SK-N-SH (cell line): ENCODE results near the gene DPP10. TPM values are rescaled to one million over a fixed set of nuclear protein-coding genes. Genes with fewer than 3 reads are reported as not detected.

Experiments
- CTCF ChIA-PET: fragments of 300-600, 350-600 bp; formaldehyde crosslinking; extraction: SDS; loops from one replicate; lab custom pipeline; 2021; lab: Yijun Ruan, JAX
- POLR2A ChIA-PET: fragments of 350-600 bp; sonication (Branson Sonifier 250); formaldehyde crosslinking; extraction: SDS; loops from one replicate; lab custom pipeline; 2020; ENCODE audit warnings: antibody characterized with exemption, inconsistent platforms; lab: Yijun Ruan, JAX
- DNase-seq: peaks from one replicate; pipeline ENCODE4 v3.0.0; 2012
- H2AFZ ChIP-seq: fragments of 200-600 bp; sonication (generic); 2 replicates; pipeline ENCODE4 v1.8.1; 2016; ENCODE audit warnings: antibody characterized with exemption, mild to moderate bottlenecking, low read depth
- H3F3A ChIP-seq: fragments of 200-600 bp; sonication (generic); replicated peaks from 2 replicates; pipeline ENCODE3; 2016; ENCODE audit warnings: antibody characterized with exemption, mild to moderate bottlenecking; ENCODE audit not compliant: insufficient read depth
- H3K27ac ChIP-seq, 2 experiments: fragments of 200-500 bp in 1 of 2; fragments of 200-600 bp in 1 of 2; sonication (Bioruptor generic) in 1 of 2; sonication (generic), shearing (Covaris generic) in 1 of 2; 2 replicates each; pipeline versions ENCODE4 v1.5.1 to v1.6.1; 2014 to 2016; ENCODE audit warnings: low read depth in 2 of 2, inconsistent platforms in 1 of 2, low read length in 1 of 2, mild to moderate bottlenecking in 1 of 2, mixed read lengths in 1 of 2
- H3K27me3 ChIP-seq: fragments of 200-600 bp; sonication (generic), shearing (Covaris generic); 2 replicates; pipeline ENCODE4 v1.6.1; 2016; ENCODE audit warnings: mixed run types; ENCODE audit not compliant: insufficient read depth
- H3K36me3 ChIP-seq, 2 experiments: fragments of 200-500 bp in 1 of 2; fragments of 200-600 bp in 1 of 2; sonication (Bioruptor generic) in 1 of 2; sonication (generic) in 1 of 2; replicated peaks in 1 of 2; 2 replicates each; pipeline versions ENCODE3 to v1.5.1; 2014 to 2016; ENCODE audit warnings: low read length in 1 of 2, mild to moderate bottlenecking in 1 of 2; ENCODE audit not compliant: insufficient read depth in 2 of 2, control insufficient read depth in 1 of 2
- H3K4me1 ChIP-seq, 2 experiments: fragments of 200-500 bp in 1 of 2; fragments of 200-600 bp in 1 of 2; sonication (Bioruptor generic) in 1 of 2; sonication (generic), shearing (Covaris generic) in 1 of 2; 2 replicates each; pipeline versions ENCODE4 v1.5.1 to v1.6.1; 2014 to 2016; ENCODE audit warnings: low read depth in 1 of 2, low read length in 1 of 2, mixed run types in 1 of 2; ENCODE audit not compliant: insufficient read depth in 2 of 2, control insufficient read depth in 1 of 2
- H3K4me2 ChIP-seq: fragments of 200-600 bp; sonication (generic), shearing (Covaris generic); 2 replicates; pipeline ENCODE4 v1.6.1; 2017; ENCODE audit warnings: mixed run types
- H3K4me3 ChIP-seq, 2 experiments: fragments of 200-500 bp in 1 of 2; fragments of 200-600 bp in 1 of 2; sonication (Bioruptor generic) in 1 of 2; sonication (generic), shearing (Covaris generic) in 1 of 2; 2 replicates each; pipeline versions ENCODE4 v1.5.1 to v1.8.1; 2014 to 2016; ENCODE audit warnings: low read depth in 2 of 2, inconsistent platforms in 1 of 2, low read length in 1 of 2, mild to moderate bottlenecking in 1 of 2, mixed read lengths in 1 of 2, moderate library complexity in 1 of 2
- H3K79me2 ChIP-seq: fragments of 200-600 bp; sonication (generic); 2 replicates; pipeline ENCODE4 v1.8.1; 2017; ENCODE audit warnings: mild to moderate bottlenecking; ENCODE audit not compliant: insufficient read depth
- H3K9ac ChIP-seq: fragments of 200-600 bp; sonication (generic); 2 replicates; pipeline ENCODE4 v1.6.1; 2017; ENCODE audit warnings: mixed run types
- H3K9me2 ChIP-seq: fragments of 200-600 bp; sonication (generic); 2 replicates; pipeline ENCODE4 v1.6.1; 2017; ENCODE audit warnings: mixed run types
- H3K9me3 ChIP-seq: fragments of 200-600 bp; sonication (generic); 2 replicates; pipeline ENCODE4 v1.6.1; 2017; ENCODE audit warnings: mixed run types, mild to moderate bottlenecking, moderate library complexity
- H4K20me1 ChIP-seq: fragments of 200-600 bp; sonication (generic); 2 replicates; pipeline ENCODE4 v1.6.1; 2017; ENCODE audit warnings: mild to moderate bottlenecking, mixed run types; ENCODE audit not compliant: insufficient read depth
- CHD2 ChIP-seq: fragments of 150-350 bp; IDR thresholded peaks from 2 replicates; pipeline ENCODE4 v1.6.1; 2018; ENCODE audit warnings: low read length; ENCODE audit not compliant: partially characterized antibody
- EP300 ChIP-seq, 2 experiments: IDR thresholded peaks; 2 replicates each; pipeline versions ENCODE4 v1.4.0 to v1.6.1; 2012; ENCODE audit warnings: borderline replicate concordance in 1 of 2, low read depth in 1 of 2, low read length in 1 of 2
- EZH2phosphoT487 ChIP-seq: fragments of 200-600 bp; sonication (generic); IDR thresholded peaks from 2 replicates; pipeline ENCODE4 v1.6.1; 2017; ENCODE audit warnings: low read depth, mixed run types, mild to moderate bottlenecking, antibody characterized with exemption, moderate library complexity, borderline replicate concordance
- FOSL2 ChIP-seq: IDR thresholded peaks from 2 replicates; pipeline ENCODE4 v1.4.0; 2012; ENCODE audit warnings: low read depth, mild to moderate bottlenecking, moderate library complexity, borderline replicate concordance
- FOXJ3 ChIP-seq: sonication (generic); formaldehyde crosslinking; IDR thresholded peaks from 2 replicates; pipeline ENCODE4 v1.5.1; 2020; ENCODE audit warnings: mild to moderate bottlenecking, missing genetic modification reagents
- FOXM1 ChIP-seq: IDR thresholded peaks from 2 replicates; pipeline ENCODE4 v1.4.0; 2012; ENCODE audit warnings: low read depth, mild to moderate bottlenecking
- GABPA ChIP-seq: IDR thresholded peaks from 2 replicates; pipeline ENCODE4 v1.4.0; 2012; ENCODE audit warnings: low read depth, mild to moderate bottlenecking
- JUND ChIP-seq: IDR thresholded peaks from 2 replicates; pipeline ENCODE4 v1.4.0; 2012
- MEF2A ChIP-seq: IDR thresholded peaks from 2 replicates; pipeline ENCODE4 v1.4.0; 2012; ENCODE audit warnings: low read depth, borderline replicate concordance
- MXI1 ChIP-seq: IDR thresholded peaks from 2 replicates; pipeline ENCODE4 v1.6.1; 2012; ENCODE audit warnings: mild to moderate bottlenecking, low read depth, low read length, improper control_type of control experiment
- NRF1 ChIP-seq: IDR thresholded peaks from 2 replicates; pipeline ENCODE4 v1.6.1; 2012; ENCODE audit warnings: low read depth, mild to moderate bottlenecking, low read length
- POLR2AphosphoS5 ChIP-seq: IDR thresholded peaks from 2 replicates; pipeline ENCODE4 v1.6.1; 2012; ENCODE audit warnings: low read depth, low read length
- RAD21 ChIP-seq: IDR thresholded peaks from 2 replicates; pipeline ENCODE4 v1.6.1; 2012; ENCODE audit warnings: mild to moderate bottlenecking, low read length
- RCOR1 ChIP-seq: fragments of 150-350 bp; IDR thresholded peaks from 2 replicates; pipeline ENCODE4 v1.6.1; 2017; ENCODE audit warnings: antibody characterized with exemption, low read length
- SIN3A ChIP-seq: IDR thresholded peaks from 2 replicates; pipeline ENCODE4 v1.6.1; 2012; ENCODE audit warnings: low read depth, mild to moderate bottlenecking, low read length, moderate library complexity, borderline replicate concordance
- TEAD4 ChIP-seq: IDR thresholded peaks from 2 replicates; pipeline ENCODE4 v1.4.0; 2012; ENCODE audit warnings: mild to moderate bottlenecking, borderline replicate concordance; ENCODE audit not compliant: insufficient read depth
- WGBS: methylation state at CpG from one replicate; pipeline ENCODE4 v1.1.6; 2017; ENCODE audit warnings: low lambda C conversion rate; 5-methylcytosine and 5-hydroxymethylcytosine counted together
- polyA plus RNA-seq, 3 experiments: library from polyadenylated mRNA; depleted of rRNA; stranded (reverse); fragments of >200 nt; gene quantifications; 2 replicates each; pipeline ENCODE4 v1.2.3, GENCODE V29; 2012
- TF ChIP-seq, protein P1 (sequence below): IDR thresholded peaks from 2 replicates; pipeline ENCODE4 v1.4.0; 2012; ENCODE audit warnings: low read depth, borderline replicate concordance
- TF ChIP-seq, protein P2 (sequence below): fragments of 150-350 bp; IDR thresholded peaks from 2 replicates; pipeline ENCODE4 v1.6.1; 2016; ENCODE audit warnings: mild to moderate bottlenecking, low read depth, low read length
- TF ChIP-seq, protein P3 (sequence below): IDR thresholded peaks from 2 replicates; pipeline ENCODE4; 2012
- TF ChIP-seq, protein P4 (sequence below): IDR thresholded peaks from 2 replicates; pipeline ENCODE4 v1.4.0; 2012; ENCODE audit warnings: low read depth, borderline replicate concordance
- TF ChIP-seq, protein P5 (sequence below): fragments of 200-600 bp; sonication (generic); IDR thresholded peaks from 2 replicates; pipeline ENCODE4 v1.6.1; 2017; ENCODE audit warnings: antibody characterized with exemption, mild to moderate bottlenecking, moderate library complexity

Gene DPP10
- polyA plus RNA-seq, 1 of the 3 experiments (the other 2 are of a cell fraction): not detected

DNA sequence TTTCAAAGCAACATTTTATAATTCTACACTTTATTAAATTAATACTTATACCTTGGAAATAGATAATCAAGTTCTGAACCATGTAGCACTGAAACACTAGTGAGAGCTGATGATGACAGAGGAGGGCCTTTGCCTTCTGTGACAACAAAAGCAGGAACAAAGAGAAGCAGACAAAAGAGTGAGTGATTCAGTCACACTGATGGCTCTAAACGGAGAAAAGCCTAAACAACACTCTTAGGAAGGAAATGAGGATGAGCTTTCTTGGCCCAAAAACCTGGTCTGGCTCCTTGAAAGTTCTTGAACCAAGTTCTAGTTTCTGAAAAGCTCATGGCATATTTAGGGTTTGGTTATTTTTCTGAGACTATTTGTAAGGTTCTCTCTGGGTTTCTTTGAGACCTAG lies 271.9 kb downstream of the DPP10 start:
- no peak overlapping the region for H2AFZ ChIP-seq
- no peaks in the 10 kb centered on the region for H3K27me3 ChIP-seq
- no peaks in the 10 kb centered on the region for H3F3A ChIP-seq
- 4% methylated on average over 1 of the region's 1 CpG for WGBS
- no peaks in the 10 kb centered on the region for H4K20me1 ChIP-seq
- ChIA-PET POLR2A (no interaction called here), CTCF (no interaction called here)
- H3K9me2 ChIP-seq: no peaks in the 10 kb centered on the region
- H3K9ac ChIP-seq: no peak overlapping the region
- H3K36me3 ChIP-seq: no peaks in the 10 kb centered on the region
- no peaks in the 10 kb centered on the region for H3K79me2 ChIP-seq
- TF ChIP-seq, protein P1, sequence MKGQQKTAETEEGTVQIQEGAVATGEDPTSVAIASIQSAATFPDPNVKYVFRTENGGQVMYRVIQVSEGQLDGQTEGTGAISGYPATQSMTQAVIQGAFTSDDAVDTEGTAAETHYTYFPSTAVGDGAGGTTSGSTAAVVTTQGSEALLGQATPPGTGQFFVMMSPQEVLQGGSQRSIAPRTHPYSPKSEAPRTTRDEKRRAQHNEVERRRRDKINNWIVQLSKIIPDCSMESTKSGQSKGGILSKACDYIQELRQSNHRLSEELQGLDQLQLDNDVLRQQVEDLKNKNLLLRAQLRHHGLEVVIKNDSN: no peak
- TF ChIP-seq GABPA (no peak), EP300 (IDR thresholded peaks at IDR 0.05; ENCODE audit: borderline replicate concordance in 1 of 2, low read depth in 1 of 2, low read length in 1 of 2) (no peak), EZH2phosphoT487 (no peak), POLR2AphosphoS5 (no peak)
- TF ChIP-seq, protein P2, sequence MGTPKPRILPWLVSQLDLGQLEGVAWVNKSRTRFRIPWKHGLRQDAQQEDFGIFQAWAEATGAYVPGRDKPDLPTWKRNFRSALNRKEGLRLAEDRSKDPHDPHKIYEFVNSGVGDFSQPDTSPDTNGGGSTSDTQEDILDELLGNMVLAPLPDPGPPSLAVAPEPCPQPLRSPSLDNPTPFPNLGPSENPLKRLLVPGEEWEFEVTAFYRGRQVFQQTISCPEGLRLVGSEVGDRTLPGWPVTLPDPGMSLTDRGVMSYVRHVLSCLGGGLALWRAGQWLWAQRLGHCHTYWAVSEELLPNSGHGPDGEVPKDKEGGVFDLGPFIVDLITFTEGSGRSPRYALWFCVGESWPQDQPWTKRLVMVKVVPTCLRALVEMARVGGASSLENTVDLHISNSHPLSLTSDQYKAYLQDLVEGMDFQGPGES: no peak
- TF ChIP-seq, protein P3, sequence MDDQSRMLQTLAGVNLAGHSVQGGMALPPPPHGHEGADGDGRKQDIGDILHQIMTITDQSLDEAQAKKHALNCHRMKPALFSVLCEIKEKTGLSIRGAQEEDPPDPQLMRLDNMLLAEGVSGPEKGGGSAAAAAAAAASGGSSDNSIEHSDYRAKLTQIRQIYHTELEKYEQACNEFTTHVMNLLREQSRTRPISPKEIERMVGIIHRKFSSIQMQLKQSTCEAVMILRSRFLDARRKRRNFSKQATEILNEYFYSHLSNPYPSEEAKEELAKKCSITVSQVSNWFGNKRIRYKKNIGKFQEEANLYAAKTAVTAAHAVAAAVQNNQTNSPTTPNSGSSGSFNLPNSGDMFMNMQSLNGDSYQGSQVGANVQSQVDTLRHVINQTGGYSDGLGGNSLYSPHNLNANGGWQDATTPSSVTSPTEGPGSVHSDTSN: no peak
- no peak overlapping the region for H3K27ac ChIP-seq
- H3K4me2 ChIP-seq: no peak overlapping the region
- H3K4me1 ChIP-seq: no peaks in the 10 kb centered on the region
- H3K9me3 ChIP-seq: no peaks in the 10 kb centered on the region
- H3K4me3 ChIP-seq: no peak overlapping the region
- no peak for DNase-seq

DNA sequence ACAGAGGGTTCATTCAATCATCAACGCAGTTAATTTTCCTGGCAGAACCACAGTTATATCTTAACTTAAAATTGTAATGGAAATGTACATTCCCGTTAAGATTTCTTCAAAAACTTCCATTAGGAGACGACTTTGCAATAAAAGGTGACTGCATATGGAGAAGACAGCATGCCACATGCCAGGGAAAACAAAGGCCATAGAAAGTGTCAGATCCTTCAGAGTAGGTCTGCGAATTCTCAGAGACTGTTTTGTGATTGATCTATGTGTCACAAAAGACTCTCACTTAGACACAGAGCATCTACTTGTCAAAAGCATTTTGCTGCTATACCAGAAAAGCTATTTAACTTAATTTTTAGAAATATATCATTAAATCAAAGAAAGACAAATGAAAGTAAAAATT lies 274.6 kb downstream of the DPP10 start:
- H4K20me1 ChIP-seq: no peaks in the 10 kb centered on the region
- H3K27ac ChIP-seq: no peak overlapping the region
- H2AFZ ChIP-seq: no peak overlapping the region
- ChIA-PET POLR2A (no interaction called here), CTCF (interaction anchor here (1.0 kb wide), 1 partner anchor 10 kb away, joined by 4 read pairs; no protein-coding TSS in a partner anchor)
- H3K27me3 ChIP-seq: no peaks in the 10 kb centered on the region
- no peak overlapping the region for H3K9ac ChIP-seq
- H3K9me3 ChIP-seq: no peaks in the 10 kb centered on the region
- H3K36me3 ChIP-seq: no peaks in the 10 kb centered on the region
- no peak for DNase-seq
- no peak overlapping the region for H3K4me2 ChIP-seq
- no peaks in the 10 kb centered on the region for H3K79me2 ChIP-seq
- no peaks in the 10 kb centered on the region for H3K4me1 ChIP-seq
- H3F3A ChIP-seq: no peaks in the 10 kb centered on the region
- no peak overlapping the region for H3K4me3 ChIP-seq
- WGBS: 1% methylated on average over 4 of the region's 4 CpGs
- H3K9me2 ChIP-seq: no peaks in the 10 kb centered on the region
- TF ChIP-seq FOSL2 (no peak), FOXM1 (no peak), RCOR1 (no peak), CHD2 (no peak), TEAD4 (no peak), FOXJ3 (CRISPR knock-in tag) (no peak), MXI1 (no peak), RAD21 (no peak), SIN3A (no peak), JUND (no peak), NRF1 (no peak), MEF2A (no peak)
- TF ChIP-seq, protein P4, sequence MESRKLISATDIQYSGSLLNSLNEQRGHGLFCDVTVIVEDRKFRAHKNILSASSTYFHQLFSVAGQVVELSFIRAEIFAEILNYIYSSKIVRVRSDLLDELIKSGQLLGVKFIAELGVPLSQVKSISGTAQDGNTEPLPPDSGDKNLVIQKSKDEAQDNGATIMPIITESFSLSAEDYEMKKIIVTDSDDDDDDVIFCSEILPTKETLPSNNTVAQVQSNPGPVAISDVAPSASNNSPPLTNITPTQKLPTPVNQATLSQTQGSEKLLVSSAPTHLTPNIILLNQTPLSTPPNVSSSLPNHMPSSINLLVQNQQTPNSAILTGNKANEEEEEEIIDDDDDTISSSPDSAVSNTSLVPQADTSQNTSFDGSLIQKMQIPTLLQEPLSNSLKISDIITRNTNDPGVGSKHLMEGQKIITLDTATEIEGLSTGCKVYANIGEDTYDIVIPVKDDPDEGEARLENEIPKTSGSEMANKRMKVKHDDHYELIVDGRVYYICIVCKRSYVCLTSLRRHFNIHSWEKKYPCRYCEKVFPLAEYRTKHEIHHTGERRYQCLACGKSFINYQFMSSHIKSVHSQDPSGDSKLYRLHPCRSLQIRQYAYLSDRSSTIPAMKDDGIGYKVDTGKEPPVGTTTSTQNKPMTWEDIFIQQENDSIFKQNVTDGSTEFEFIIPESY: no peak
- TF ChIP-seq, protein P3: no peak
- TF ChIP-seq, protein P5, sequence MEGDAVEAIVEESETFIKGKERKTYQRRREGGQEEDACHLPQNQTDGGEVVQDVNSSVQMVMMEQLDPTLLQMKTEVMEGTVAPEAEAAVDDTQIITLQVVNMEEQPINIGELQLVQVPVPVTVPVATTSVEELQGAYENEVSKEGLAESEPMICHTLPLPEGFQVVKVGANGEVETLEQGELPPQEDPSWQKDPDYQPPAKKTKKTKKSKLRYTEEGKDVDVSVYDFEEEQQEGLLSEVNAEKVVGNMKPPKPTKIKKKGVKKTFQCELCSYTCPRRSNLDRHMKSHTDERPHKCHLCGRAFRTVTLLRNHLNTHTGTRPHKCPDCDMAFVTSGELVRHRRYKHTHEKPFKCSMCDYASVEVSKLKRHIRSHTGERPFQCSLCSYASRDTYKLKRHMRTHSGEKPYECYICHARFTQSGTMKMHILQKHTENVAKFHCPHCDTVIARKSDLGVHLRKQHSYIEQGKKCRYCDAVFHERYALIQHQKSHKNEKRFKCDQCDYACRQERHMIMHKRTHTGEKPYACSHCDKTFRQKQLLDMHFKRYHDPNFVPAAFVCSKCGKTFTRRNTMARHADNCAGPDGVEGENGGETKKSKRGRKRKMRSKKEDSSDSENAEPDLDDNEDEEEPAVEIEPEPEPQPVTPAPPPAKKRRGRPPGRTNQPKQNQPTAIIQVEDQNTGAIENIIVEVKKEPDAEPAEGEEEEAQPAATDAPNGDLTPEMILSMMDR: no peak
